CD4-positive, alpha-beta T cell treated with Interleukin-17A for 1 hour (primary cell): ENCODE data around the gene AEN.
A peak's percentile ranks its signal among the peaks of the same experiment; 100 is the strongest.
"Not testable (repeated sequence)": the region's sequence is repeated elsewhere in the genome, so short reads cannot be mapped to it uniquely, and the experiment has no call there.

Experiments used
- DNase-seq: peaks from one replicate; pipeline ENCODE4 v3.0.0-alpha.2; 2020

Gene AEN

GRCh38 chr15:88631464-88632028 is 10.4 kb downstream of the AEN start:
- no peak for DNase-seq

GRCh38 chr15:88632797-88633196 is 11.7 kb downstream of the AEN start:
- DNase-seq: not testable (repeated sequence)

GRCh38 chr15:88634449-88634848 is 13.3 kb downstream of the AEN start:
- no peak for DNase-seq

- DNase-seq: peak; percentile 77
Measured at GRCh38 chr15:88635318-88635717, 14.2 kb downstream of the AEN start.

- peak; percentile 89 for DNase-seq
Measured at GRCh38 chr15:88636050-88636449, 14.9 kb downstream of the AEN start.

GRCh38 chr15:88636654-88637053 is 15.5 kb downstream of the AEN start:
- DNase-seq: no peak

- DNase-seq: no peak
Measured at GRCh38 chr15:88637436-88637835, 16.3 kb downstream of the AEN start.

GRCh38 chr15:88637841-88638625 is 16.9 kb downstream of the AEN start:
- DNase-seq: no peak

GRCh38 chr15:88638626-88639372 is 17.7 kb downstream of the AEN start, which contains the start of gene ISG20:
Gene ISG20 (plus strand): TSS chr15:88639016. CDS start chr15:88639367, 351 bp downstream.
- peak; percentile 99 for DNase-seq

- DNase-seq: no peak
Measured at GRCh38 chr15:88641959-88642452, 20.9 kb downstream of the AEN start.

GRCh38 chr15:88642514-88642913 is 21.4 kb downstream of the AEN start:
- not testable (repeated sequence) for DNase-seq

- DNase-seq: no peak
Measured at GRCh38 chr15:88644741-88645140, 23.6 kb downstream of the AEN start.

- DNase-seq: no peak
Measured at GRCh38 chr15:88645171-88646087, 24.3 kb downstream of the AEN start.

GRCh38 chr15:88646088-88646405 is 24.9 kb downstream of the AEN start:
- DNase-seq: no peak

- no peak for DNase-seq
Measured at GRCh38 chr15:88646951-88647350, 25.8 kb downstream of the AEN start.

- no peak for DNase-seq
Measured at GRCh38 chr15:88647351-88648105, 26.4 kb downstream of the AEN start.

GRCh38 chr15:88648357-88649214 is 27.4 kb downstream of the AEN start:
- peak; percentile 52 for DNase-seq

- DNase-seq: peak; percentile 78
Measured at GRCh38 chr15:88649286-88649733, 28.2 kb downstream of the AEN start.

GRCh38 chr15:88649753-88650551 is 28.8 kb downstream of the AEN start:
- DNase-seq: no peak

- no peak for DNase-seq
Measured at GRCh38 chr15:88650556-88650955, 29.4 kb downstream of the AEN start.
